Measurements from ENCODE around the gene RHBDL1. TPM values are rescaled to one million over a fixed set of nuclear protein-coding genes. Genes with fewer than 3 reads are reported as not detected.

RHBDL1 gene
- total and polyA plus RNA-seq, 2 of the 8 experiments (the other 6 are each of a cell fraction or from before 2014, with no cell fraction given), result 4.0 to 8.1 TPM

- TF ChIP-seq CTCF (IDR thresholded peaks at IDR 0.05; ENCODE audit: control extremely low read depth in 1 of 3, insufficient read depth in 1 of 3, low read depth in 1 of 3, low read length in 3 of 3), result no peak
- no peak for TF ChIP-seq TBP (IDR thresholded peaks at IDR 0.05; ENCODE audit: low read depth, low read length)
- no peak for TF ChIP-seq NRF1 (IDR thresholded peaks at IDR 0.05; ENCODE audit: low read depth, low read length)
Measured at GRCh38 chr16:694187-694862, 18.9 kb downstream of the RHBDL1 start (continued).
